Measurements from ENCODE around the gene DTX3L. TPM values are rescaled to one million over a fixed set of nuclear protein-coding genes. Genes with fewer than 3 reads are reported as not detected.

Gene DTX3L
- total and polyA plus RNA-seq, 9 of the 15 experiments (the other 6 are each of a cell fraction or from before 2014, with no cell fraction given), result 2.3 to 6.5 (median 3.0) TPM

DNA sequence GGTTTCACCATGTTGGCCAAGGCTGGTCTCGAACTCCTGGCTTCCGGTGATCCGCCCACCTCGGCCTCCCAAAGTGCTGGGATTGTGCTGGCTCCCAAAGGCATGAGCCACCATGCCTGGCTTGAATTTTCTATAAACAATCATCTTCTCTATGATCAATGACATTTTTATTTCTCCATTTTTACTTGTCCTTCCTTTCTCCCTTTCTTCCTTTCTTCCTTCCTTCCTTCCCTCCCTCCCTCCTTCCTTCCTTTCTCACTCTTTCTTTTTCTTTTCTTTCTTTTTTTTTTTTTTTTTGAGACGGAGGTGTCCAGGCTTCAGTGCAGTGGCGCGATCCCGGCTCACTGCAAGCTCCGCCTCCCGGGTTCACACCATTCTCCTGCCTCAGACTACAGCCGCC lies 40.8 kb upstream of the DTX3L start:
- no TSS peak for BruUV-seq (replicated peaks)
- Histone ChIP-seq H3K79me2 (ENCODE audit: control insufficient read depth, insufficient read depth, low read length) (no peaks in the 10 kb centered on the region), H3K9ac (ENCODE audit: insufficient read depth in 1 of 2, low read depth in 2 of 2, low read length in 2 of 2) (no peak overlapping the region; a peak in 1 of 4 replicates), H3K9me3 (replicated peaks; ENCODE audit: control insufficient read depth, insufficient read depth, low read depth, low read length) (no peaks in the 10 kb centered on the region), H3K27me3 (ENCODE audit: control insufficient read depth in 2 of 2, insufficient read depth in 2 of 2, low read length in 2 of 2) (no peaks in the 10 kb centered on the region), H3K27ac (ENCODE audit: extremely low read depth, low read depth, low read length) (no peak overlapping the region), H4K20me1 (replicated peaks; ENCODE audit: control insufficient read depth, insufficient read depth, low read length) (no peaks in the 10 kb centered on the region), H3K9me1 (ENCODE audit: control insufficient read depth, insufficient read depth, low read length) (no peaks in the 10 kb centered on the region), H3K4me1 (replicated peaks in 1 of 2; ENCODE audit: control insufficient read depth in 2 of 2, insufficient read depth in 2 of 2, low read length in 2 of 2) (no peaks in the 10 kb centered on the region), H3K4me2 (ENCODE audit: insufficient read depth, low read length) (peak overlapping the region; percentile 55; the same call in 1 of the 2 replicates), H3K4me3 (no peak overlapping the region), H3K36me3 (ENCODE audit: control insufficient read depth, insufficient read depth, low read length) (no peaks in the 10 kb centered on the region), H2AFZ (ENCODE audit: low read depth, low read length) (peak overlapping the region; percentile 87)
- intact Hi-C loops (cut with micrococcal nuclease), result no loop called here
- in situ Hi-C loops (cut with MboI), result no loop called here
- ATAC-seq (peak; percentile 64; the same call in 2 of the 3 replicates), FAIRE-seq (no peak), DNase-seq (ENCODE audit: extremely low read depth in 1 of 4, low spot score in 3 of 4) (no peak)
- peak; percentile 60; the same call in 1 of the 2 replicates for TF ChIP-seq MTA1 (IDR thresholded peaks at IDR 0.05; ENCODE audit: borderline replicate concordance)
- TF ChIP-seq BRD9 (IDR thresholded peaks at IDR 0.05; ENCODE audit: low read depth, partially characterized antibody), result peak; percentile 40
- no peak for TF ChIP-seq BCOR (IDR thresholded peaks at IDR 0.05)
- TF ChIP-seq, protein P1, sequence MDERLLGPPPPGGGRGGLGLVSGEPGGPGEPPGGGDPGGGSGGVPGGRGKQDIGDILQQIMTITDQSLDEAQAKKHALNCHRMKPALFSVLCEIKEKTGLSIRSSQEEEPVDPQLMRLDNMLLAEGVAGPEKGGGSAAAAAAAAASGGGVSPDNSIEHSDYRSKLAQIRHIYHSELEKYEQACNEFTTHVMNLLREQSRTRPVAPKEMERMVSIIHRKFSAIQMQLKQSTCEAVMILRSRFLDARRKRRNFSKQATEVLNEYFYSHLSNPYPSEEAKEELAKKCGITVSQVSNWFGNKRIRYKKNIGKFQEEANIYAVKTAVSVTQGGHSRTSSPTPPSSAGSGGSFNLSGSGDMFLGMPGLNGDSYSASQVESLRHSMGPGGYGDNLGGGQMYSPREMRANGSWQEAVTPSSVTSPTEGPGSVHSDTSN (CRISPR knock-in tag; IDR thresholded peaks at IDR 0.05; ENCODE audit: low read depth), result no peak
- TF ChIP-seq, protein P1 (tag; conservative IDR thresholded peaks at IDR 0.05; ENCODE audit: low read depth), result no peak
- TF ChIP-seq C11orf30 (IDR thresholded peaks at IDR 0.05; ENCODE audit: low read depth), result no peak
- TF ChIP-seq CC2D1A (IDR thresholded peaks at IDR 0.05), result 0 out of 2 replicates have a peak, but pooled peaks have one; percentile 25
- TF ChIP-seq ARNT (IDR thresholded peaks at IDR 0.05), result no peak
- 0 out of 2 replicates have a peak, but pooled peaks have one; percentile 42 for TF ChIP-seq HLTF (IDR thresholded peaks at IDR 0.05)
- peak; percentile 97 for TF ChIP-seq ZNF512 (tag; IDR thresholded peaks at IDR 0.05)
- no peak for TF ChIP-seq SMARCA5 (IDR thresholded peaks at IDR 0.05)
- no peak for TF ChIP-seq ZNF324 (CRISPR knock-in tag; IDR thresholded peaks at IDR 0.05)
- ChIA-PET POLR2A (no interaction called here), CTCF (ENCODE audit: low intra/inter-chr PET ratio) (no interaction called here)
- 16% methylated on average over 5 of the region's 11 CpGs for WGBS (ENCODE audit: insufficient coverage, low coverage, missing lambda C conversion rate)

Data from K562 (cell line).